Mesendoderm (in vitro differentiated cells): ENCODE measurements around the gene ORMDL2. TPM values are rescaled to one million over a fixed set of nuclear protein-coding genes. Genes with fewer than 3 reads are reported as not detected.

ENCODE experiments used
- DNase-seq: peaks from one replicate; pipeline ENCODE4 v3.0.0; 2013
- H2AK5ac ChIP-seq: 2 replicates; pipeline ENCODE4 v1.6.1; 2013; ENCODE audit warnings: low read length, inconsistent platforms
- H2BK120ac ChIP-seq: 2 replicates; pipeline ENCODE4 v1.6.1; 2013; ENCODE audit warnings: low read depth, mild to moderate bottlenecking, low read length, moderate library complexity, mixed read lengths
- H2BK15ac ChIP-seq: replicated peaks from 2 replicates; pipeline ENCODE4 v1.6.1; 2013; ENCODE audit warnings: low read depth, mild to moderate bottlenecking, moderate library complexity
- H2BK5ac ChIP-seq: 2 replicates; pipeline ENCODE4 v1.6.1; 2013; ENCODE audit warnings: low read length, inconsistent platforms
- H3K18ac ChIP-seq: 2 replicates; pipeline ENCODE4 v1.6.1; 2013; ENCODE audit warnings: mild to moderate bottlenecking, low read length, mixed read lengths
- H3K23ac ChIP-seq: one replicate; pipeline ENCODE4 v1.6.1; 2013; ENCODE audit warnings: low read length
- H3K27ac ChIP-seq: 2 replicates; pipeline ENCODE4 v1.5.1; 2013; ENCODE audit warnings: low read depth, mild to moderate bottlenecking, inconsistent platforms, low read length, moderate library complexity
- H3K27me3 ChIP-seq: 2 replicates; pipeline ENCODE4 v1.6.1; 2013; ENCODE audit warnings: low read length, control low read depth, mild to moderate bottlenecking, inconsistent platforms; ENCODE audit not compliant: insufficient read depth, poor library complexity
- H3K36me3 ChIP-seq: 2 replicates; pipeline ENCODE4 v1.6.1; 2013; ENCODE audit warnings: low read length, inconsistent platforms; ENCODE audit not compliant: control insufficient read depth, insufficient read depth
- H3K4ac ChIP-seq: one replicate; pipeline ENCODE4 v1.6.1; 2013; ENCODE audit warnings: low read depth, mild to moderate bottlenecking, low read length, moderate library complexity
- H3K4me1 ChIP-seq: 2 replicates; pipeline ENCODE4 v1.6.1; 2013; ENCODE audit warnings: low read depth, low read length, inconsistent platforms; ENCODE audit not compliant: control insufficient read depth
- H3K4me2 ChIP-seq: 2 replicates; pipeline ENCODE4 v1.6.1; 2013; ENCODE audit warnings: low read length
- H3K4me3 ChIP-seq: 2 replicates; pipeline ENCODE4 v1.5.1; 2013; ENCODE audit warnings: mild to moderate bottlenecking, low read length
- H3K56ac ChIP-seq: one replicate; pipeline ENCODE4 v1.6.1; 2013; ENCODE audit warnings: low read length
- H3K79me1 ChIP-seq: 2 replicates; pipeline ENCODE4 v1.6.1; 2013; ENCODE audit warnings: low read length, inconsistent platforms
- H3K79me2 ChIP-seq: 2 replicates; pipeline ENCODE4 v1.6.1; 2013; ENCODE audit warnings: mild to moderate bottlenecking, low read length; ENCODE audit not compliant: control insufficient read depth, insufficient read depth
- H3K9ac ChIP-seq: 2 replicates; pipeline ENCODE4 v1.6.1; 2013; ENCODE audit warnings: low read length, inconsistent platforms
- H4K5ac ChIP-seq: one replicate; pipeline ENCODE4 v1.6.1; 2013; ENCODE audit warnings: low read length
- H4K8ac ChIP-seq: one replicate; pipeline ENCODE4 v1.6.1; 2013; ENCODE audit warnings: low read depth, mild to moderate bottlenecking, control low read depth, low read length, moderate library complexity
- WGBS: extraction: QIAGEN DNeasy Blood & Tissue Kit; methylation state at CpG from one replicate; pipeline ENCODE4 v1.1.7; 2013; ENCODE audit warnings: low lambda C conversion rate, missing lambda C conversion rate; ENCODE audit not compliant: insufficient coverage; ENCODE audit errors: extremely low coverage; 5-methylcytosine and 5-hydroxymethylcytosine counted together
- polyA plus RNA-seq, 2 experiments: library from polyadenylated mRNA; stranded (reverse); fragments of 200-250 nt; gene quantifications; one replicate each; pipeline ENCODE4 v1.2.3, GENCODE V29; 2013

ORMDL2 gene, protein sequence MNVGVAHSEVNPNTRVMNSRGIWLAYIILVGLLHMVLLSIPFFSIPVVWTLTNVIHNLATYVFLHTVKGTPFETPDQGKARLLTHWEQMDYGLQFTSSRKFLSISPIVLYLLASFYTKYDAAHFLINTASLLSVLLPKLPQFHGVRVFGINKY
- 70.4 TPM for polyA plus RNA-seq (2013, experiment 1 of 2)
- 68.9 TPM for polyA plus RNA-seq (2013, experiment 2 of 2)

DNA sequence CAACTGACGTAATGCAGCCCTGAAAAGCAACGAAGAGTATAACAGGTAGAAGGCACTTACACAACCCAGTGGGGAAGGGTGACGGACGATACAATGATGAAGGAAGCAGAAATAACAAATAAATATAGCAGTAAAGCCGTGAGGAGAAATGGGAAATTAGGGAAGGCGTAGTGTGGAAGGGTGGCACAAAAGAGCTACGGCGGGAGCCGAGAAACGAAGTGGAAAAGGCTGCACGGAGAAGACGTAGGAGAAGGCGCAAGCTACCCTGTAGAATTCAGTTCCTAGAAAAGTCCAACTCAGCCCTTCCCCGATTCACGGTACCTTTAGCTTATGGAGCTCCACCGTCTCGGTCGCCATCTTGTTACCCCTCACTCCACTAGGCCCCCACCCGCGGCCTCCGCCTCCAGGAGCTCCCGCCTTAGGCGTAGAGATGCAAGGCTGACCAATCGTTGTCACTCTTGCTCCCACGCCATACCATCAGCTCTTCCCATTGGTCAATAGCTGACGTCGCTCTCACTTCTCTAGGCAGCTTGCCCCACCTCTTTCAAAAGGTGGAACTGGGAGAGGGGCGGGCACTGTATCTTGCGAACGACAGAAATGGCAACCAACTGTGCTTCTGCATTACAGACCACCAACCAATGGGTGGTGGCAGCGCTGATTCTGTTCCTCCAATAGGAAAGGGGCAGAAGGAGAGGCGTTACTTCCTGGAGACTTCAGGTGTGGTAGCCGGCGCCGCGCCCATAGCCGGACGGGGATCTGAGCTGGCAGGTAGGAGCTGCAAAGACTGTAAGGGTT lies at the start of gene ORMDL2, which contains the start of gene SARNP:
ORMDL2 (plus strand) TSS at position 697 of the 795 bp plus-strand sequence. CDS start 959 bp downstream, outside the sequence.
SARNP (minus strand) TSS at position 380 of the 795 bp plus-strand sequence; CDS start at position 357, 23 bp downstream.
- H3K36me3 ChIP-seq: peaks cover 7% of the 10 kb centered on the region
- peaks cover 58% of the 10 kb centered on the region for H3K79me2 ChIP-seq
- H2BK120ac ChIP-seq: peak within 1 kb of the TSS; percentile 15
- H3K9ac ChIP-seq: peak within 1 kb of the TSS; percentile 100
- no peaks in the 10 kb centered on the region for H3K27me3 ChIP-seq
- peaks cover 12% of the 10 kb centered on the region for H3K79me1 ChIP-seq
- H3K23ac ChIP-seq: peak within 1 kb of the TSS; percentile 48
- DNase-seq: peak; percentile 100
- peak within 1 kb of the TSS; percentile 28 for H4K8ac ChIP-seq
- peak within 1 kb of the TSS; percentile 100 for H3K4me3 ChIP-seq
- peak within 1 kb of the TSS; percentile 34 for H3K27ac ChIP-seq
- H3K4ac ChIP-seq: peak within 1 kb of the TSS; percentile 66
- no CpG with 5 or more reads among the region's 38 CpGs for WGBS
- H3K18ac ChIP-seq: peak within 1 kb of the TSS; percentile 69
- peak within 1 kb of the TSS; percentile 82 for H2BK5ac ChIP-seq
- H2BK15ac ChIP-seq: no peak within 1 kb of the TSS
- H3K4me2 ChIP-seq: peak within 1 kb of the TSS; percentile 93
- H2AK5ac ChIP-seq: peak within 1 kb of the TSS; percentile 94
- peak within 1 kb of the TSS; percentile 100 for H3K56ac ChIP-seq
- peak within 1 kb of the TSS; percentile 100 for H4K5ac ChIP-seq
- H3K4me1 ChIP-seq: peaks cover 4% of the 10 kb centered on the region

DNA sequence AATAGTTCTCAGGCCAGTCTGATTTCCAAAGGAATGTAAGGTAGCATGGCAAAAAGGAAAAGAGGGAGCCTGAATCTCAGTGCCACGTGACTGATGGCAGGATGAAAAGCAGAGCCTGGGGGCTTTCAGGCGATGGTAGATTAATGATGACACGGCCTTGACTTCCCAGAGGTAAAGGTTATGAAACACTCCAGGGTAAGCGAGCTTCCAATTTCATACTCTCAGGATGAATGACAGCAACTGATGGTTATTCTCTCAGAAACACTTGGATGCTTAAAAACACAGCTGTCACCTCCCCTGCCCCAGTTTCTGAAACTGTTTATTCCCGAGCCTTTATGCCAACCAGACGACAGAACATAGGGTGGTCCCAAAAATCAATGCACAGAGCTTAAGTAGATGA lies 46.1 kb upstream of the ORMDL2 start:
- no peak overlapping the region for H2BK5ac ChIP-seq
- no peak overlapping the region for H3K56ac ChIP-seq
- no peak overlapping the region for H3K27ac ChIP-seq
- no peaks in the 10 kb centered on the region for H3K36me3 ChIP-seq
- H3K79me1 ChIP-seq: peaks cover 3% of the 10 kb centered on the region
- no peak overlapping the region for H2AK5ac ChIP-seq
- no peak for DNase-seq
- no peak overlapping the region for H4K8ac ChIP-seq
- no peak overlapping the region for H3K23ac ChIP-seq
- H3K4me2 ChIP-seq: no peak overlapping the region
- no peak overlapping the region for H3K4ac ChIP-seq
- no peak overlapping the region for H2BK15ac ChIP-seq
- no peak overlapping the region for H3K18ac ChIP-seq
- no peak overlapping the region for H2BK120ac ChIP-seq
- no peaks in the 10 kb centered on the region for H3K79me2 ChIP-seq
- no peaks in the 10 kb centered on the region for H3K4me1 ChIP-seq
- no peak overlapping the region for H4K5ac ChIP-seq
- no peak overlapping the region for H3K9ac ChIP-seq
- no CpG with 5 or more reads among the region's 6 CpGs for WGBS
- no peak overlapping the region for H3K4me3 ChIP-seq
- no peaks in the 10 kb centered on the region for H3K27me3 ChIP-seq

DNA sequence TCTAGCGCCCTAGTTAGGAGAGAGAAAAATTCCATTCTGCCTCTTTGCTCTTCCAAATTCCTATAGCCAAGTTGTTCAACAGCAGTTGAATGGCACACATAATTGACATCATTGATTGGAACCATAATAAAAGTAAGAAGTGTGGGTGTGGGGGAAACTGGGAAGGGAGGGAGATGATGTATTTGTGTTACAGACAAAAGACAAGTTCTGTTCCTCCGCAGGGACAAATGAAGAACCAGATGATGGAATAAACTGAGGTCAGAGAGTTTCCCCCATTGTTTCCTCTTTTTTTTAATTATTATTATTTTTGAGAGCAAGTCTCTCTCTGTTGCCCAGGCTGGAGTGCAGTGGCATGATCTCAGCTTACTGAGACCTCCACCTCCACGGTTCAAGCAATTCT lies 40.0 kb upstream of the ORMDL2 start:
- H3K27me3 ChIP-seq: no peaks in the 10 kb centered on the region
- no peak overlapping the region for H3K23ac ChIP-seq
- no peaks in the 10 kb centered on the region for H3K4me1 ChIP-seq
- no peak overlapping the region for H3K4ac ChIP-seq
- H3K4me3 ChIP-seq: no peak overlapping the region
- WGBS: no CpG with 5 or more reads among the region's 3 CpGs
- H3K4me2 ChIP-seq: no peak overlapping the region
- H4K8ac ChIP-seq: no peak overlapping the region
- no peak overlapping the region for H3K56ac ChIP-seq
- no peak overlapping the region for H3K27ac ChIP-seq
- H2AK5ac ChIP-seq: no peak overlapping the region
- H4K5ac ChIP-seq: no peak overlapping the region
- no peak for DNase-seq
- H2BK15ac ChIP-seq: no peak overlapping the region
- no peak overlapping the region for H3K9ac ChIP-seq
- no peaks in the 10 kb centered on the region for H3K36me3 ChIP-seq
- H2BK120ac ChIP-seq: no peak overlapping the region
- no peak overlapping the region for H2BK5ac ChIP-seq
- no peak overlapping the region for H3K18ac ChIP-seq
- H3K79me2 ChIP-seq: no peaks in the 10 kb centered on the region
- peaks cover 3% of the 10 kb centered on the region for H3K79me1 ChIP-seq

DNA sequence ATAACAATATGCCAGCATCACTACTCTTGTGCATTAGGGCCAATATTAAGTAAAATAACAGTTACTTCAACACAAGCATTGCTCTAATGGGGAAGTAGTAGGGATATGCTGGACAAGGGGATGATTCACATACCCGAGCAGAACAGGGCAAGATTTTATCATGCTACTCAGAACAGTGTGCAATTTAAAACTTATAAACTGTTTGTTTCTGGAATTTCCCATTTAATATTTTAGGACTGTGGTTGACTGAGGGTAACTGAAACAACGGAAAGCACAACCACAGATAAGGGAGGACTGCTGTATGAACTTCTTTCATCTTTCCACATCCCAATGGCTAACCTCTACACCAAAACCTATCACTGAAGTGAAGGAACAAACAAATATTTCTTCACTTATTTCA lies 37.2 kb upstream of the ORMDL2 start:
- no CpG with 5 or more reads among the region's 2 CpGs for WGBS
- Histone ChIP-seq H2BK5ac (no peak overlapping the region), H2BK15ac (no peak overlapping the region), H3K18ac (no peak overlapping the region), H3K79me1 (peaks cover 3% of the 10 kb centered on the region), H3K4ac (no peak overlapping the region), H3K4me1 (no peaks in the 10 kb centered on the region), H3K79me2 (no peaks in the 10 kb centered on the region), H3K27me3 (no peaks in the 10 kb centered on the region), H4K5ac (no peak overlapping the region), H3K36me3 (peaks cover 2% of the 10 kb centered on the region), H3K9ac (no peak overlapping the region), H3K56ac (no peak overlapping the region), H2AK5ac (no peak overlapping the region), H4K8ac (no peak overlapping the region), H3K4me2 (no peak overlapping the region), H3K4me3 (no peak overlapping the region), H2BK120ac (no peak overlapping the region), H3K23ac (no peak overlapping the region), H3K27ac (no peak overlapping the region)
- no peak for DNase-seq

DNA sequence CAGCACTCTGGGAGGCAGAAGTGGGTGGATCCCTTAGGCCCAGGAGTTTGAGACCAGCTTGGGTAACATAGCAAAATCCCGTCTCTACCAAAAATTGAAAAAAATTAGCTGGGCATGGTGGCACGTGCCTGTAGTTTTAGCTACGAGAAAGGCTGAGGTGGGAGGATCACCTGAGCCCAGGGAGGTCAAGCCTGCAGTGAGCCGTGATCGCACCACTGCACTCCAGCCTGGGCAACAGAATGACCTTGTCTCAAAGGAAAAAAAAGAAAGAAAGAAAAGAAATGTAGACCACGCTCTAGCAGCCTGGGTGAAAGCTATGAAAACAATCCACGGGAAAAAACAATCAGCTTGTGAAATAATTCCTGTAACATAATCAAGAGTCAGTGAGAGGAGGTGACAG lies 29.3 kb upstream of the ORMDL2 start:
- H4K5ac ChIP-seq: no peak overlapping the region
- H3K4ac ChIP-seq: no peak overlapping the region
- no peak overlapping the region for H3K56ac ChIP-seq
- no peaks in the 10 kb centered on the region for H3K79me2 ChIP-seq
- H3K79me1 ChIP-seq: no peaks in the 10 kb centered on the region
- H3K36me3 ChIP-seq: peaks cover 4% of the 10 kb centered on the region
- H3K4me1 ChIP-seq: no peaks in the 10 kb centered on the region
- H3K18ac ChIP-seq: no peak overlapping the region
- no peaks in the 10 kb centered on the region for H3K27me3 ChIP-seq
- no peak overlapping the region for H3K27ac ChIP-seq
- H3K4me3 ChIP-seq: no peak overlapping the region
- H3K4me2 ChIP-seq: no peak overlapping the region
- H2BK15ac ChIP-seq: no peak overlapping the region
- no peak for DNase-seq
- no CpG with 5 or more reads among the region's 7 CpGs for WGBS
- no peak overlapping the region for H2BK120ac ChIP-seq
- no peak overlapping the region for H4K8ac ChIP-seq
- H2AK5ac ChIP-seq: no peak overlapping the region
- H3K9ac ChIP-seq: no peak overlapping the region
- H3K23ac ChIP-seq: no peak overlapping the region
- no peak overlapping the region for H2BK5ac ChIP-seq
